Prostate gland (tissue), 2 donors: ENCODE results near the gene DYTN.

Experiments
- CTCF ChIP-seq, 4 experiments: fragments of 200-600 bp in 2 of 4; fragments of 450-650 bp in 2 of 4; sonication (generic) in 2 of 4; IDR thresholded peaks; 1 replicate in 3 of 4; 2 replicates in 1 of 4; pipeline ENCODE4 v1.5.1; 2016 to 2019; ENCODE audit warnings: antibody characterized with exemption in 4 of 4, mild to moderate bottlenecking in 2 of 4, moderate library complexity in 2 of 4
- POLR2AphosphoS5 ChIP-seq: sonication (generic); formaldehyde crosslinking; IDR thresholded peaks from one replicate; pipeline ENCODE4 v1.6.1; 2017; ENCODE audit warnings: antibody characterized with exemption

DNA sequence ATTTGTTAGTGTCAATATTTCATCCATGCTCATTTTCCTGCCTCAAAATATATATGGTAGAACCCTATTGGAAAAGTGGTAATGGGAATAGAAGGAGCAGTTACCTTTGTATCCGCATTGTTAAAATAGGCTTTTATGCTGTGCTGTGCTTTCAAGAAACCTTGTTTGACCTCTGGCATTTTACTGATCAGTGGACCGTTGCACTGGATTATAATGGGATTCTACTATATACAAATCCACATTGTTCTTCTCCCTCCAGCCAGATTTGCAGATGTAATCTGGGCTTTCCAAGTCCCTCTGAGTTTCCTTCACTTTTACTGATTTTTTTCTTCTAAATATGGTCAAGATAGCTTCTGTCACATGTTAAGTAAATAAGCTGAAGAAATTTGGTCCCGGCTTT is 99.2 kb downstream of the DYTN start:
- TF ChIP-seq POLR2AphosphoS5 (no peak), CTCF (IDR thresholded peaks at IDR 0.05) (no peak)
